ENCODE results near the gene ATRX.

The ATRX gene

GRCh38 chrX:77639820-77640219 is 146.2 kb downstream of the ATRX start:
- no peaks in the 10 kb centered on the region for H3K79me2 ChIP-seq (ENCODE audit: control insufficient read depth, insufficient read depth, low read length, poor library complexity)
- no peak overlapping the region for H3K14ac ChIP-seq (ENCODE audit: low read length)
- H3K27ac ChIP-seq (ENCODE audit: low read depth, low read length) = no peak overlapping the region
- no peak overlapping the region for H4K12ac ChIP-seq (ENCODE audit: low read depth, low read length)
- no peak overlapping the region for H4K8ac ChIP-seq (ENCODE audit: low read depth, low read length)
- H2BK5ac ChIP-seq (ENCODE audit: low read depth, low read length, poor library complexity) = no peak overlapping the region
- H3K27me3 ChIP-seq (ENCODE audit: insufficient read depth, low read length) = no peaks in the 10 kb centered on the region
- H2AFZ ChIP-seq (ENCODE audit: insufficient read depth, low read length, poor library complexity) = no peak overlapping the region
- H3K9ac ChIP-seq (ENCODE audit: low read length) = no peak overlapping the region
- H2BK120ac ChIP-seq (ENCODE audit: insufficient read depth, low read length, poor library complexity) = no peak overlapping the region
- H2AK5ac ChIP-seq (ENCODE audit: low read length) = no peak overlapping the region
- H3K36me3 ChIP-seq (ENCODE audit: control insufficient read depth in 1 of 2, insufficient read depth in 2 of 2, low read length in 2 of 2) = peaks cover 3 to 5% of the 10 kb centered on the region in 2 experiments
- no peak overlapping the region for H3K4ac ChIP-seq (ENCODE audit: low read depth, low read length)
- no peak overlapping the region for H3K4me3 ChIP-seq (ENCODE audit: low read depth, low read length)
- H3K79me1 ChIP-seq (ENCODE audit: low read length) = no peaks in the 10 kb centered on the region
- no peak overlapping the region for H3K18ac ChIP-seq (ENCODE audit: low read length)
- H3K9me3 ChIP-seq (ENCODE audit: insufficient read depth, low read depth, low read length) = no peaks in the 10 kb centered on the region
- H3K23ac ChIP-seq (ENCODE audit: low read length) = no peak overlapping the region
- no peak overlapping the region for H3K4me2 ChIP-seq (ENCODE audit: low read length)
- no peak overlapping the region for H4K91ac ChIP-seq (ENCODE audit: low read depth, low read length)
- no CpG with 5 or more reads among the region's 1 CpG for WGBS (ENCODE audit: extremely low coverage, insufficient coverage, insufficient read length)
- no peaks in the 10 kb centered on the region for H3K4me1 ChIP-seq (ENCODE audit: control insufficient read depth in 1 of 2, insufficient read depth in 2 of 2, low read length in 2 of 2)
- no peak for DNase-seq
- no peak overlapping the region for H2BK12ac ChIP-seq (ENCODE audit: low read length)

- no peaks in the 10 kb centered on the region for H3K27me3 ChIP-seq (ENCODE audit: insufficient read depth, low read length)
- DNase-seq = no peak
- no peak overlapping the region for H3K23ac ChIP-seq (ENCODE audit: low read length)
- no peak overlapping the region for H3K4ac ChIP-seq (ENCODE audit: low read depth, low read length)
- no peaks in the 10 kb centered on the region for H3K9me3 ChIP-seq (ENCODE audit: insufficient read depth, low read depth, low read length)
- H4K91ac ChIP-seq (ENCODE audit: low read depth, low read length) = no peak overlapping the region
- H3K36me3 ChIP-seq (ENCODE audit: control insufficient read depth in 1 of 2, insufficient read depth in 2 of 2, low read length in 2 of 2) = peaks cover 3 to 5% of the 10 kb centered on the region in 2 experiments
- H2AFZ ChIP-seq (ENCODE audit: insufficient read depth, low read length, poor library complexity) = no peak overlapping the region
- H2BK12ac ChIP-seq (ENCODE audit: low read length) = no peak overlapping the region
- no peak overlapping the region for H3K14ac ChIP-seq (ENCODE audit: low read length)
- H3K9ac ChIP-seq (ENCODE audit: low read length) = no peak overlapping the region
- no peaks in the 10 kb centered on the region for H3K79me2 ChIP-seq (ENCODE audit: control insufficient read depth, insufficient read depth, low read length, poor library complexity)
- no peak overlapping the region for H3K4me2 ChIP-seq (ENCODE audit: low read length)
- no peak overlapping the region for H3K27ac ChIP-seq (ENCODE audit: low read depth, low read length)
- H3K4me3 ChIP-seq (ENCODE audit: low read depth, low read length) = no peak overlapping the region
- H3K4me1 ChIP-seq (ENCODE audit: control insufficient read depth in 1 of 2, insufficient read depth in 2 of 2, low read length in 2 of 2) = no peaks in the 10 kb centered on the region
- no peak overlapping the region for H4K8ac ChIP-seq (ENCODE audit: low read depth, low read length)
- no peak overlapping the region for H2BK120ac ChIP-seq (ENCODE audit: insufficient read depth, low read length, poor library complexity)
- no CpG with 5 or more reads among the region's 8 CpGs for WGBS (ENCODE audit: extremely low coverage, insufficient coverage, insufficient read length)
- no peak overlapping the region for H2BK5ac ChIP-seq (ENCODE audit: low read depth, low read length, poor library complexity)
- H4K12ac ChIP-seq (ENCODE audit: low read depth, low read length) = no peak overlapping the region
- H3K18ac ChIP-seq (ENCODE audit: low read length) = no peak overlapping the region
- no peak overlapping the region for H2AK5ac ChIP-seq (ENCODE audit: low read length)
- no peaks in the 10 kb centered on the region for H3K79me1 ChIP-seq (ENCODE audit: low read length)
Observed at GRCh38 chrX:77638397-77638796, 147.6 kb downstream of the ATRX start.

- WGBS (ENCODE audit: extremely low coverage, insufficient coverage, insufficient read length) = no CpG with 5 or more reads among the region's 2 CpGs
- Histone ChIP-seq H3K79me1 (ENCODE audit: low read length) (no peaks in the 10 kb centered on the region), H4K12ac (ENCODE audit: low read depth, low read length) (no peak overlapping the region), H2BK5ac (ENCODE audit: low read depth, low read length, poor library complexity) (no peak overlapping the region), H3K9ac (ENCODE audit: low read length) (no peak overlapping the region), H3K79me2 (ENCODE audit: control insufficient read depth, insufficient read depth, low read length, poor library complexity) (no peaks in the 10 kb centered on the region), H4K91ac (ENCODE audit: low read depth, low read length) (no peak overlapping the region), H3K18ac (ENCODE audit: low read length) (no peak overlapping the region), H3K27me3 (ENCODE audit: insufficient read depth, low read length) (no peaks in the 10 kb centered on the region), H3K23ac (ENCODE audit: low read length) (no peak overlapping the region), H2BK120ac (ENCODE audit: insufficient read depth, low read length, poor library complexity) (no peak overlapping the region), H4K8ac (ENCODE audit: low read depth, low read length) (no peak overlapping the region), H3K14ac (ENCODE audit: low read length) (no peak overlapping the region), H2BK12ac (ENCODE audit: low read length) (no peak overlapping the region), H2AK5ac (ENCODE audit: low read length) (no peak overlapping the region), H3K4me1 (ENCODE audit: control insufficient read depth in 1 of 2, insufficient read depth in 2 of 2, low read length in 2 of 2) (no peaks in the 10 kb centered on the region), H3K9me3 (ENCODE audit: insufficient read depth, low read depth, low read length) (no peaks in the 10 kb centered on the region), H3K27ac (ENCODE audit: low read depth, low read length) (no peak overlapping the region), H3K36me3 (ENCODE audit: control insufficient read depth in 1 of 2, insufficient read depth in 2 of 2, low read length in 2 of 2) (peaks cover 3 to 5% of the 10 kb centered on the region in 2 experiments), H2AFZ (ENCODE audit: insufficient read depth, low read length, poor library complexity) (no peak overlapping the region), H3K4ac (ENCODE audit: low read depth, low read length) (no peak overlapping the region), H3K4me3 (ENCODE audit: low read depth, low read length) (no peak overlapping the region), H3K4me2 (ENCODE audit: low read length) (no peak overlapping the region)
- DNase-seq = no peak
Observed at GRCh38 chrX:77635373-77635772, 150.6 kb downstream of the ATRX start.

- H3K36me3 ChIP-seq (ENCODE audit: control insufficient read depth in 1 of 2, insufficient read depth in 2 of 2, low read length in 2 of 2) = no peaks in the 10 kb centered on the region
- no peak overlapping the region for H4K12ac ChIP-seq (ENCODE audit: low read depth, low read length)
- H2AK5ac ChIP-seq (ENCODE audit: low read length) = no peak overlapping the region
- no peaks in the 10 kb centered on the region for H3K27me3 ChIP-seq (ENCODE audit: insufficient read depth, low read length)
- H3K4me3 ChIP-seq (ENCODE audit: low read depth, low read length) = no peak overlapping the region
- no peak overlapping the region for H4K8ac ChIP-seq (ENCODE audit: low read depth, low read length)
- no peaks in the 10 kb centered on the region for H3K4me1 ChIP-seq (ENCODE audit: control insufficient read depth in 1 of 2, insufficient read depth in 2 of 2, low read length in 2 of 2)
- H3K4ac ChIP-seq (ENCODE audit: low read depth, low read length) = no peak overlapping the region
- H3K79me1 ChIP-seq (ENCODE audit: low read length) = no peaks in the 10 kb centered on the region
- no peak overlapping the region for H4K91ac ChIP-seq (ENCODE audit: low read depth, low read length)
- no peak overlapping the region for H2BK120ac ChIP-seq (ENCODE audit: insufficient read depth, low read length, poor library complexity)
- H3K9me3 ChIP-seq (ENCODE audit: insufficient read depth, low read depth, low read length) = no peaks in the 10 kb centered on the region
- H3K14ac ChIP-seq (ENCODE audit: low read length) = no peak overlapping the region
- no peak overlapping the region for H3K23ac ChIP-seq (ENCODE audit: low read length)
- no peak overlapping the region for H3K4me2 ChIP-seq (ENCODE audit: low read length)
- H2BK12ac ChIP-seq (ENCODE audit: low read length) = no peak overlapping the region
- no peak overlapping the region for H2AFZ ChIP-seq (ENCODE audit: insufficient read depth, low read length, poor library complexity)
- H3K18ac ChIP-seq (ENCODE audit: low read length) = no peak overlapping the region
- no CpG with 5 or more reads among the region's 1 CpG for WGBS (ENCODE audit: extremely low coverage, insufficient coverage, insufficient read length)
- H2BK5ac ChIP-seq (ENCODE audit: low read depth, low read length, poor library complexity) = no peak overlapping the region
- H3K9ac ChIP-seq (ENCODE audit: low read length) = no peak overlapping the region
- DNase-seq = peak in 1 of 2 donors; percentile 43
- H3K27ac ChIP-seq (ENCODE audit: low read depth, low read length) = no peak overlapping the region
- no peaks in the 10 kb centered on the region for H3K79me2 ChIP-seq (ENCODE audit: control insufficient read depth, insufficient read depth, low read length, poor library complexity)
Observed at GRCh38 chrX:77628294-77629025, 157.6 kb downstream of the ATRX start.

All from trophoblast cell (in vitro differentiated cells and primary cell).